Measurements from ENCODE around the gene MCC. TPM values are rescaled to one million over a fixed set of nuclear protein-coding genes. Genes with fewer than 3 reads are reported as not detected.

The MCC gene
- total and polyA plus RNA-seq, 2 donors (not counting 1 experiment from before 2014, with no cell fraction given), result 0.09 to 0.32 TPM

DNA sequence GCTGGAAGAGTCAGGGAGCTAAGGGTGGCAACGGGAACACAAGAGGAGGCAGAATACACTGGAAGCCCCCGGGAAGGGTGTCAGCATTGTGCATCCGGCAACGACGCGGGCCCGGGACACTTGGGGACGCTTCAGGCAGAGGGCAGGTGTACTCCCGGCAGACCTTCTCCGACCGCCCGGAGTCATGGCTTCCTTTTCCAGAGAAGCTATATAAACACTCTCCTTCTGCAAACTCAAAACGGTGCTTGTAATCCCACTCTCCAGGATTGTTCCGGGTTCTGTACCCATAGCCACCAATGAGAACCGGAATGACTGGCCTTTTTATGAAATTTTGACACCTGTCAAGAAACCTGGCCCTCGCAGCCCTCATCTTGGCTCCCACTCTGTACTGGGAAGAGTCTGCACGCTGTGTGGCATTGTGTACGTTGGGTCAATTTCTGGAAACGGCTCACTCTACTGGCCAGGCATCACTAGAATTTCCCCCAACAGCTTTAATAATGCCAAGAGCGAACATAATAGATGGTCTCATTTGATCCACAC lies 462 bp upstream of the MCC start:
- ATAC-seq (ENCODE audit: low read depth), result no peak
- 30% methylated on average over 17 of the region's 20 CpGs for WGBS (ENCODE audit: insufficient coverage)
- peak overlapping the region in 4 of 5 experiments; percentile 23 to 47 (median 39) for H3K4me3 ChIP-seq (ENCODE audit: control extremely low read depth in 1 of 5, extremely low read depth in 1 of 5, insufficient read depth in 1 of 5, low read depth in 2 of 5, low read length in 4 of 5)
- CTCF ChIA-PET, result no interaction called here
- intact Hi-C loops (cut with micrococcal nuclease), result no loop called here
- POLR2A ChIA-PET, result no interaction called here
- H3K79me2 ChIP-seq (ENCODE audit: control insufficient read depth, insufficient read depth, low read length), result no peaks in the 10 kb centered on the region
- peaks cover 7 to 37% (median 24%) of the 10 kb centered on the region in 3 donors for H3K9me3 ChIP-seq (ENCODE audit: control extremely low read depth in 1 of 3, control insufficient read depth in 2 of 3, insufficient read depth in 1 of 3, low read length in 2 of 3)
- H3K36me3 ChIP-seq (replicated peaks in 1 of 2; ENCODE audit: control extremely low read depth in 1 of 2, control insufficient read depth in 1 of 2, extremely low read depth in 1 of 2, insufficient read depth in 2 of 2, low read length in 1 of 2), result no peaks in the 10 kb centered on the region
- peaks cover 10% of the 10 kb centered on the region for H3K9me3 Mint-ChIP-seq (ENCODE audit: insufficient read depth)
- peaks cover 78% of the 10 kb centered on the region for H3K27me3 Mint-ChIP-seq
- H3K4me2 ChIP-seq (replicated peaks; ENCODE audit: low read depth, low read length, poor library complexity, severe bottlenecking), result peak overlapping the region; percentile 82
- H3K27ac Mint-ChIP-seq, result no peak overlapping the region
- H3K27me3 ChIP-seq (replicated peaks in 1 of 4; ENCODE audit: control extremely low read depth in 1 of 4, control insufficient read depth in 3 of 4, insufficient read depth in 4 of 4, low read length in 3 of 4), result peaks cover 0 to 59% (median 49%) of the 10 kb centered on the region in 4 experiments
- no peaks in the 10 kb centered on the region for H4K20me1 ChIP-seq (ENCODE audit: control insufficient read depth, insufficient read depth, low read length, poor library complexity, severe bottlenecking)
- H3K27ac ChIP-seq (ENCODE audit: low read length in 2 of 2), result no peak overlapping the region
- peak overlapping the region; percentile 77 for H2AFZ ChIP-seq (ENCODE audit: insufficient read depth, low read depth, low read length, poor library complexity, severe bottlenecking)
- peaks cover 16 to 20% of the 10 kb centered on the region in 2 donors for H3K4me1 ChIP-seq (ENCODE audit: control insufficient read depth in 2 of 2, insufficient read depth in 2 of 2, low read length in 2 of 2)
- H3K4me1 Mint-ChIP-seq, result peaks cover 10% of the 10 kb centered on the region
- H3K9ac ChIP-seq (ENCODE audit: low read length), result peak overlapping the region; percentile 54
- H3K4me3 Mint-ChIP-seq, result peak overlapping the region; percentile 68
- no peak for DNase-seq
- no peak for TF ChIP-seq EZH2 (IDR thresholded peaks at IDR 0.05; ENCODE audit: borderline replicate concordance, insufficient read depth, low read depth, low read length, poor library complexity, severe bottlenecking)
- TF ChIP-seq, protein P1, sequence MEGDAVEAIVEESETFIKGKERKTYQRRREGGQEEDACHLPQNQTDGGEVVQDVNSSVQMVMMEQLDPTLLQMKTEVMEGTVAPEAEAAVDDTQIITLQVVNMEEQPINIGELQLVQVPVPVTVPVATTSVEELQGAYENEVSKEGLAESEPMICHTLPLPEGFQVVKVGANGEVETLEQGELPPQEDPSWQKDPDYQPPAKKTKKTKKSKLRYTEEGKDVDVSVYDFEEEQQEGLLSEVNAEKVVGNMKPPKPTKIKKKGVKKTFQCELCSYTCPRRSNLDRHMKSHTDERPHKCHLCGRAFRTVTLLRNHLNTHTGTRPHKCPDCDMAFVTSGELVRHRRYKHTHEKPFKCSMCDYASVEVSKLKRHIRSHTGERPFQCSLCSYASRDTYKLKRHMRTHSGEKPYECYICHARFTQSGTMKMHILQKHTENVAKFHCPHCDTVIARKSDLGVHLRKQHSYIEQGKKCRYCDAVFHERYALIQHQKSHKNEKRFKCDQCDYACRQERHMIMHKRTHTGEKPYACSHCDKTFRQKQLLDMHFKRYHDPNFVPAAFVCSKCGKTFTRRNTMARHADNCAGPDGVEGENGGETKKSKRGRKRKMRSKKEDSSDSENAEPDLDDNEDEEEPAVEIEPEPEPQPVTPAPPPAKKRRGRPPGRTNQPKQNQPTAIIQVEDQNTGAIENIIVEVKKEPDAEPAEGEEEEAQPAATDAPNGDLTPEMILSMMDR (IDR thresholded peaks at IDR 0.05), result no peak

DNA sequence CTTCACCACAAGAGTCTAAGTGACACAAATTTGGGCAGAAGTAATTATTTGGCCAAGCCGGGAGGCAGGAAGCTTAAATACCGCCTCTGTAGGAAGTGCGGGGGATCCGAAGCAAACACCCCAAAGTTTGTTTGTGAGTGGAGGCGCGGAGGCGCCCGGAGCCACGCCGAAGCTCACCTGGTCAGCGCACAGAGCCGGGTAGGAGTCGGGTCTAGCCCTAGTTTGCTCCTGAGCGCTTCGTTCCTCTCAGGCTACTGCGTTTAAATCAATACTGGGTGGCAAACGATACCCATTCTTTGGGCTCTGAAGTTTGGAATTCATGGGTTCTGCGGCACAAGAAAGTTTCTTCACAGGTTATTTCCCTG lies 855 bp downstream of the MCC start:
- Histone ChIP-seq H3K9me3 (ENCODE audit: control extremely low read depth in 1 of 3, control insufficient read depth in 2 of 3, insufficient read depth in 1 of 3, low read length in 2 of 3) (peaks cover 7 to 37% (median 24%) of the 10 kb centered on the region in 3 donors), H3K4me2 (replicated peaks; ENCODE audit: low read depth, low read length, poor library complexity, severe bottlenecking) (peak overlapping the region; percentile 82), H3K4me1 (ENCODE audit: control insufficient read depth in 2 of 2, insufficient read depth in 2 of 2, low read length in 2 of 2) (peaks cover 16 to 20% of the 10 kb centered on the region in 2 donors), H3K27me3 (replicated peaks in 1 of 4; ENCODE audit: control extremely low read depth in 1 of 4, control insufficient read depth in 3 of 4, insufficient read depth in 4 of 4, low read length in 3 of 4) (peaks cover 0 to 59% (median 49%) of the 10 kb centered on the region in 4 experiments), H4K20me1 (ENCODE audit: control insufficient read depth, insufficient read depth, low read length, poor library complexity, severe bottlenecking) (no peaks in the 10 kb centered on the region), H3K9ac (ENCODE audit: low read length) (peak overlapping the region; percentile 54), H3K79me2 (ENCODE audit: control insufficient read depth, insufficient read depth, low read length) (no peaks in the 10 kb centered on the region), H3K4me3 (ENCODE audit: control extremely low read depth in 1 of 5, extremely low read depth in 1 of 5, insufficient read depth in 1 of 5, low read depth in 2 of 5, low read length in 4 of 5) (peak overlapping the region in 4 of 5 experiments; percentile 13 to 47 (median 39)), H3K36me3 (replicated peaks in 1 of 2; ENCODE audit: control extremely low read depth in 1 of 2, control insufficient read depth in 1 of 2, extremely low read depth in 1 of 2, insufficient read depth in 2 of 2, low read length in 1 of 2) (no peaks in the 10 kb centered on the region), H2AFZ (ENCODE audit: insufficient read depth, low read depth, low read length, poor library complexity, severe bottlenecking) (peak overlapping the region; percentile 77), H3K27ac (ENCODE audit: low read length in 2 of 2) (no peak overlapping the region)
- intact Hi-C loops (cut with micrococcal nuclease), result no loop called here
- ChIA-PET CTCF (no interaction called here), POLR2A (no interaction called here)
- ATAC-seq (ENCODE audit: low read depth) (no peak), DNase-seq (peak; percentile 25)
- Mint-ChIP-seq H3K27ac (no peak overlapping the region), H3K4me1 (peaks cover 10% of the 10 kb centered on the region), H3K9me3 (ENCODE audit: insufficient read depth) (peaks cover 10% of the 10 kb centered on the region), H3K4me3 (peak overlapping the region; percentile 77), H3K27me3 (peaks cover 86% of the 10 kb centered on the region)
- 12% methylated on average over 18 of the region's 18 CpGs for WGBS (ENCODE audit: insufficient coverage)
- no peak for TF ChIP-seq EZH2 (IDR thresholded peaks at IDR 0.05; ENCODE audit: borderline replicate concordance, insufficient read depth, low read depth, low read length, poor library complexity, severe bottlenecking)
- TF ChIP-seq, protein P1 (IDR thresholded peaks at IDR 0.05), result no peak

All from B cell (primary cell).